ENCODE measurements around the gene CMTM8. TPM values are rescaled to one million over a fixed set of nuclear protein-coding genes. Genes with fewer than 3 reads are reported as not detected.

Gene CMTM8
- total RNA-seq, 1 donor from 2014 or later: 0.24 TPM

- Mint-ChIP-seq H3K27ac (peak overlapping the region; percentile 50), H3K4me1 (peaks cover 28% of the 10 kb centered on the region), H3K36me3 (ENCODE audit: low read depth) (no peaks in the 10 kb centered on the region), H3K27me3 (no peaks in the 10 kb centered on the region), H3K4me3 (no peak overlapping the region), H3K9me3 (no peaks in the 10 kb centered on the region)
- no peak for TF ChIP-seq CTCF (IDR thresholded peaks at IDR 0.05)
- ChIA-PET POLR2A (interaction anchor here (0.8 to 2.8 kb wide), 10 partner anchors 17 to 127 kb away, joined by 3 to 10 read pairs (median 4); partner anchors contain the start of genes CMTM6 and CMTM7), CTCF (interaction anchor here (0.6 to 9.5 kb wide), 24 partner anchors 8 to 132 kb away, joined by 3 to 174 read pairs (median 4); partner anchors contain the start of gene CMTM7)
- peak; percentile 18 for DNase-seq
- intact Hi-C loops (cut with micrococcal nuclease): loop anchor here (1.0 to 5.0 kb wide), 8 partner anchors 16 to 289 kb away; partner anchors contain the start of genes CMTM6 and CMTM7
- ATAC-seq (ENCODE audit: low read depth): peak; percentile 75
Measured at GRCh38 chr3:32374788-32375595, 136.5 kb downstream of the CMTM8 start.

- ATAC-seq (ENCODE audit: low read depth): no peak
- TF ChIP-seq CTCF (IDR thresholded peaks at IDR 0.05): no peak
- H3K27ac Mint-ChIP-seq: no peak overlapping the region
- no peaks in the 10 kb centered on the region for H3K9me3 Mint-ChIP-seq
- H3K36me3 Mint-ChIP-seq (ENCODE audit: low read depth): no peaks in the 10 kb centered on the region
- no peaks in the 10 kb centered on the region for H3K27me3 Mint-ChIP-seq
- no peak for DNase-seq
- H3K4me3 Mint-ChIP-seq: no peak overlapping the region
- POLR2A ChIA-PET: interaction anchor here (0.9 to 2.8 kb wide), 7 partner anchors 16 to 108 kb away, joined by 3 to 10 read pairs (median 4); partner anchors contain the start of gene CMTM7
- intact Hi-C loops (cut with micrococcal nuclease): loop anchor here (1.0 to 5.0 kb wide), 8 partner anchors 16 to 289 kb away; partner anchors contain the start of genes CMTM6 and CMTM7
- CTCF ChIA-PET: interaction anchor here (0.7 to 9.5 kb wide), 21 partner anchors 8 to 131 kb away, joined by 3 to 174 read pairs (median 5); partner anchors contain the start of gene CMTM7
- H3K4me1 Mint-ChIP-seq: peaks cover 29% of the 10 kb centered on the region
Measured at GRCh38 chr3:32375596-32375930, 137.1 kb downstream of the CMTM8 start.

- no peak overlapping the region for H3K27ac Mint-ChIP-seq
- TF ChIP-seq CTCF (IDR thresholded peaks at IDR 0.05): no peak
- H3K36me3 Mint-ChIP-seq (ENCODE audit: low read depth): no peaks in the 10 kb centered on the region
- no peak overlapping the region for H3K4me3 Mint-ChIP-seq
- no peak for ATAC-seq (ENCODE audit: low read depth)
- peaks cover 29% of the 10 kb centered on the region for H3K4me1 Mint-ChIP-seq
- ChIA-PET CTCF (interaction anchor here (0.5 to 9.5 kb wide), 14 partner anchors 10 to 309 kb away, joined by 3 to 174 read pairs (median 3); partner anchors contain the start of genes CMTM7 and CNOT10), POLR2A (interaction anchor here (0.6 to 2.8 kb wide), 4 partner anchors 14 to 92 kb away, joined by 3 to 10 read pairs (median 6); partner anchors contain the start of gene CMTM7)
- no peak for DNase-seq
- intact Hi-C loops (cut with micrococcal nuclease): loop anchor here (5.0 kb wide), 1 partner anchor 79 kb away; no protein-coding TSS in a partner anchor
- H3K27me3 Mint-ChIP-seq: no peaks in the 10 kb centered on the region
- H3K9me3 Mint-ChIP-seq: no peaks in the 10 kb centered on the region
Measured at GRCh38 chr3:32376115-32376514, 137.6 kb downstream of the CMTM8 start.

GRCh38 chr3:32379831-32380500 lies 141.5 kb downstream of the CMTM8 start:
- TF ChIP-seq CTCF (IDR thresholded peaks at IDR 0.05): no peak
- no peaks in the 10 kb centered on the region for H3K9me3 Mint-ChIP-seq
- ATAC-seq (ENCODE audit: low read depth) (no peak), DNase-seq (no peak)
- intact Hi-C loops (cut with micrococcal nuclease): loop anchor here (1.0 to 5.0 kb wide), 2 partner anchors 11 to 83 kb away; partner anchors contain the start of gene CMTM7
- H3K27ac Mint-ChIP-seq: no peak overlapping the region
- CTCF ChIA-PET: no interaction called here
- POLR2A ChIA-PET: no interaction called here
- no peaks in the 10 kb centered on the region for H3K27me3 Mint-ChIP-seq
- no peaks in the 10 kb centered on the region for H3K36me3 Mint-ChIP-seq (ENCODE audit: low read depth)
- no peak overlapping the region for H3K4me3 Mint-ChIP-seq
- peaks cover 21% of the 10 kb centered on the region for H3K4me1 Mint-ChIP-seq

Measured in activated B cell treated with CpG ODN at 0.5 μM for 24 hours (primary cell).